ENCODE data around the gene EPYC. TPM values are rescaled to one million over a fixed set of nuclear protein-coding genes. Genes with fewer than 3 reads are reported as not detected.
A peak's percentile ranks its signal among the peaks of the same experiment; 100 is the strongest.

EPYC gene
- total and polyA plus RNA-seq, 2 of the 4 experiments (the other 2 are of a cell fraction), result not detected

DNA sequence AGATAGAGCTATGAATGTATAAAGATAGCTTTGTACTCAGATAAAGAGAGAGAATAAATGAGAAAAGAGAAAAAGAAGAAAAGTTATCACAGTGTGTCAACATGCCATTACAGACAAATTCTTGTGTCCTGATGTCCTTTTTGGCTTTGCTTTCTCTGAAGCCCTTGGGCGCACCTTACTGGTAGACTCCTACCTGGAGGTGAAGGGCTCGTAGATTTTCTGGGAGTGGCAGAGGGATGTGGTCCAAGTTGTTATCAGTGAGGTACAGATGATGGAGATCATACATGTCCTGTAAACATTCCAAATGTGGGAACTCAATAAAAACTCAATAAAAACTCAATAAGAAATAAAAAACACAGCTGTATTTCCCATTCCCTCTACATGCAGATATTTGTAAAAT, 34.9 kb downstream of the EPYC start:
- Histone ChIP-seq H3K27me3 (ENCODE audit: control insufficient read depth, insufficient read depth, low read length) (no peaks in the 10 kb centered on the region), H3K4me1 (ENCODE audit: control insufficient read depth, insufficient read depth, low read length) (peaks cover 10% of the 10 kb centered on the region), H3K4ac (ENCODE audit: low read depth, low read length) (peak overlapping the region; percentile 11), H4K8ac (ENCODE audit: low read depth in 2 of 2, low read length in 2 of 2) (no peak overlapping the region), H3K18ac (ENCODE audit: low read depth, low read length) (no peak overlapping the region), H2BK5ac (ENCODE audit: low read depth, low read length, poor library complexity, severe bottlenecking) (no peak overlapping the region), H3K9me1 (ENCODE audit: insufficient read depth, low read length) (0 out of 2 replicates have a peak, but pooled peaks cover 4% of the 10 kb centered on the region), H2AFZ (replicated peaks; ENCODE audit: low read length, poor library complexity) (no peak overlapping the region), H3K9me3 (ENCODE audit: control insufficient read depth, insufficient read depth, low read length) (no peaks in the 10 kb centered on the region), H3K23ac (ENCODE audit: low read depth, low read length) (no peak overlapping the region), H2BK120ac (ENCODE audit: low read depth, low read length) (peak overlapping the region; percentile 56), H3K79me1 (ENCODE audit: low read depth in 1 of 2, low read length in 2 of 2) (no peaks in the 10 kb centered on the region), H3K36me3 (ENCODE audit: control insufficient read depth, insufficient read depth, low read length) (no peaks in the 10 kb centered on the region), H3K27ac (ENCODE audit: insufficient read depth, low read length) (no peak overlapping the region), H2AK9ac (replicated peaks; ENCODE audit: low read depth, low read length, poor library complexity) (no peak overlapping the region), H3K9ac (ENCODE audit: low read depth, low read length) (no peak overlapping the region), H3K4me2 (ENCODE audit: low read depth, low read length) (no peak overlapping the region), H4K5ac (ENCODE audit: low read depth, low read length) (no peak overlapping the region), H3K14ac (replicated peaks; ENCODE audit: low read depth, low read length) (no peak overlapping the region), H2BK20ac (ENCODE audit: low read depth, low read length) (peak overlapping the region; percentile 69), H4K20me1 (ENCODE audit: insufficient read depth, low read length) (no peaks in the 10 kb centered on the region), H4K91ac (ENCODE audit: insufficient read depth, low read depth, low read length) (no peak overlapping the region; the same call in 1 of the 2 replicates), H3K56ac (ENCODE audit: extremely low read depth, insufficient read depth, low read length) (no peak overlapping the region), H2AK5ac (ENCODE audit: low read depth, low read length) (peak overlapping the region; percentile 61; the same call in 1 of the 2 replicates), H3K4me3 (ENCODE audit: insufficient read depth, low read depth, low read length) (no peak overlapping the region), H2BK15ac (ENCODE audit: low read depth, low read length) (peak overlapping the region; percentile 74; the same call in 2 of the 3 replicates)
- intact Hi-C loops (cut with micrococcal nuclease), result no loop called here
- TF ChIP-seq SMC3 (IDR thresholded peaks at IDR 0.05; ENCODE audit: low read depth, low read length) (no peak), BHLHE40 (IDR thresholded peaks at IDR 0.05; ENCODE audit: low read depth, low read length) (no peak), MXI1 (IDR thresholded peaks at IDR 0.05; ENCODE audit: borderline replicate concordance, low read depth, low read length) (no peak), RFX5 (IDR thresholded peaks at IDR 0.05; ENCODE audit: low read depth, low read length) (no peak), CEBPB (IDR thresholded peaks at IDR 0.05; ENCODE audit: low read depth, low read length) (no peak), RCOR1 (IDR thresholded peaks at IDR 0.05; ENCODE audit: insufficient replicate concordance, low read length) (no peak)
- dilution Hi-C loops (cut with HindIII; ENCODE audit: low sequenced_read_pairs, unreplicated experiment), result no loop called here
- DNase-seq, result no peak
- in situ Hi-C loops (cut with MboI; ENCODE audit: low sequenced_read_pairs), result loop anchor here (5.0 to 25.0 kb wide), 2 partner anchors 382 to 1667 kb away; no protein-coding TSS in a partner anchor
- WGBS, 2 experiments (ENCODE audit: extremely low coverage in 2 of 2, insufficient read length in 1 of 2), result no CpG with 5 or more reads among the region's 2 CpGs
- CTCF ChIA-PET, result interaction anchor here (0.9 to 2.6 kb wide), 3 partner anchors 11 to 207 kb away, joined by 3 to 9 read pairs (median 4); no protein-coding TSS in a partner anchor
- POLR2A ChIA-PET (ENCODE audit: unreplicated experiment), result no interaction called here
- BruUV-seq (replicated peaks), result no TSS peak
- ATAC-seq (ENCODE audit: low read depth), result no peak

Data from IMR-90 (cell line).